Activated CD4-positive, alpha-beta T cell treated with anti-CD3 and anti-CD28 coated beads for 1 hour (primary cell): ENCODE data around the gene ADIG.

ENCODE experiments used
- DNase-seq: peaks from one replicate; pipeline ENCODE4 v3.0.0-alpha.2; 2020

ADIG gene

DNA sequence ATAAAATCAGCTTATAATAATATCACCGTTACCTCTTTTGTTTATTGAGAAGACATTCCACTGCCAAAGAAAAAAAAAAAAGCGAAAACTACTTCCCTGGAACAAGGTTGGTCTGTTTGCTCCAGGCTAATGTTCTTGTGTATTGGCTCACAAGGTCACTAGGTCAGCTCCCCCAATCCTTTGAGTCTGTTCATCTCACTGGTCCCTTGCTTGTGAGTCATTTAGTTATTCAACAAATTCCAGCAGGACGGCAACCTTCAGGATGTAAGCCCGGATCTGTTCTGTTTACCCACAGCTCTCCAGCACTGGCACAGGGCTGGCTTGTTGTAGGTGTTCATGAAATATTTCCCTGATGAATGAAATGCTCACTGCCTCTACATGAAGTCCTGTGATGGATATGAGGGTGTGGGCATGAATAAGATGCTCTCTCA, 23.9 kb downstream of the ADIG start:
- DNase-seq: no peak

GRCh38 chr20:38607351-38607750, 26.4 kb downstream of the ADIG start:
- no peak for DNase-seq

GRCh38 chr20:38608188-38608587, 27.2 kb downstream of the ADIG start:
- DNase-seq: no peak

DNA sequence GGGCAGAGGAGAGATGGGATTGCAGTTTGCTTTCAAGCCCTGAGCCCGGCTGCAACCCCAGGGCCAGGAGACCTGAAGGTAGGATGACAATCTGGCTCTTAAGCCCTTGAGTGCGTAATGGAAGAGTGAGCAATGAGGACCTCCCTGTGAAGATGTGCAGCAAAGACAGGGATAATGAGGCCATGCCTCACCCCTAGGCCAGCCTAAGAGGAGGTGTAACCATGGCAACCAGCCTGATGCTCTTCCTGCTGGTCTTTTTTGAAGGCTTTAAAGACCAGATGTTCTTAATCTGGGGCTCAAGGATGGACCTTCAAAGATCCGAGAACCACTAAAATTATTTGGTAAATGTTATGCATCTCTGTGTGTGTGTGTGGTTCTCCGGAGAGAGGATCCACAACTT, 28.8 kb downstream of the ADIG start:
- no peak for DNase-seq

GRCh38 chr20:38610521-38610920, 29.5 kb downstream of the ADIG start:
- no peak for DNase-seq

DNA sequence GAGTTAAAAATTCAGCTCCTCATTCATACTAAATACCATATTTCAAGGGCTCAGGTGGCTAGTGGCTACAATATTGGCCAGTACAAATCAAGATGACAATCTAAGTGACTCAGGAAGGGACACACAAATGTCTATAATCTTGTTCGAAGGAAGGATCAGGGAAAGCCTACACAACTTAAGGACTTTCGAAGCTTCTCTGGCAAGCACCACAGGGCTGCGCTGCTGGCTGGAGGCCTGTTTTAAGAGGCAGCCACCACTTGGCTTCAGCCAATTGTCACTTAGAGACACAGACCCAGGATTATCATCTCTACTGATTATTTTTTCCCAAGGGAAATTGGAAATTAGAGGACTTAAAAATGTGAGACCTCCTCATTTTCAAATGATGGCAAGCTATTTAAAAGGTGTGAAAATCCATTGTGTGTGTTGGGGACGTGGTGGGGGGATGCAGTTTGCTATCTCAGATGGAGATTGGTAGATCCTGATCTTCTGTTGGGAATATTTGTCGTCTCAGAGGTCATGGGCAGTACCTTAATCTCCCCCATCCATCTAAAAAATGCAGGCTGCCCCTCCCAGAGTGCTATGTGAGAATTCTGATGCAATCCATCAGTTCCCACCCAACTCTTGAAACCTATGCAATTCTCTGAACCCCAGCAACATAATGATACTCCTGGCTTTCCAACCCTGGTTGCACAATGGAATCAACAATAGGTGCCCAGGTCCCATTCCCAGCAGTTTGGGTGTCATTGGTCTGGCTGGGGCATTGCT, 31.9 kb downstream of the ADIG start:
- no peak for DNase-seq

DNA sequence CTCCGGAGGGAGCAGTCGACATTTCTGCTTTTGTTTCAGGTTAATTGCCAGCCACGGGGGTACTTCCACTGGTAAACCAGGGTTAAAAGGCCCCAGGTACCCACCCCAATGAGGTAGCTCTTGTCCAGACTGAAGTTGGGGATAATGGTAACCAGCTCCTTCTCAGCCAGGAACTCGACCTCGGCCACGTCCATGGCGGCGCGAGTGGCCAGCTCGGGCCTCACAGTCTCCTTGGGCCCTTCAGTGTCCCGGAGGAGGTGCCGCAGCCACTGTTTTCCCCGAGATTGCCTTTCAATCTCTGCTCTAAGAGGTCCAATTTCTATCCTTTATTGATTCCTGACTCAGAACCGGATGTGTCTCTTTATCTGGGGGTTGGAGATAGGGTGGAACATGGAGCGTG, 34.3 kb downstream of the ADIG start:
- DNase-seq: no peak

- no peak for DNase-seq
Measured at GRCh38 chr20:38616457-38616856, 35.5 kb downstream of the ADIG start.

- no peak for DNase-seq
Measured at GRCh38 chr20:38617011-38617829, 36.2 kb downstream of the ADIG start.

DNA sequence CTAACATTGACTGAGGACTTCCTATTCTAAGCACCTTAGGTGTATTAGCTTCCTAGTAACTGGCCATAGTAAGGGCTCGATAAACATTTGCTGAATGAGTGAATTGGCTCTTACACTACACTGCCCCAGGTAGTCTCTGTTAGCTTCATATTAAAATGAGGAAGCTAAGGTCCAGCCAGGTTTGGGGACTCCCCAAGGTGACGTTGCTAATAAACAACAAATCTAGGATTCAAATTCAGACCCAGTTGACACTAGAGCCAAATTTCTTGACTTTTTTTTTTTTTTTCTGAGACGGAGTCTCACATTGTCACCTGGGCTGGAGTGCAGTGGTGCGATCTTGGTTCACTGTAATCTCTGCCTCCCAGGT, 36.8 kb downstream of the ADIG start:
- no peak for DNase-seq

DNA sequence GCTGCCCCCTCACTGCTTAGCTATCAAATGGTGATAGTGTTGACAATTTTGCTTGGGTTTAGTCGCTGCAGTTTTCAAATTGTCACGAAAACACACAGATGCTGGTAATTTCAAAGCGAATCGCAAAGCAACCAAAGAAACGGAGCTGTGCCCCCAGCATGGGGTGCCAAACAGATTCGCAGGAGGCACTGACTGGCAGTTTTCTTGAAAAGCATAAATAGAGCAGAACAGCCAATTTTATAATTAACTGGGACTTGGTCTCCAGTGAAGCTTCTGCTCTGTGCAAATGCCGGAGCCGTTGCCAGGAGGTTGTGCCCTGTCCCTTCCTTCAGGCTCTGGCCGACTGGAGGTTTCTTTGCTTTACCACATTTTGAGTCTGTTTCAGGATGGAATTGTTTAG, 39.4 kb downstream of the ADIG start:
- no peak for DNase-seq

GRCh38 chr20:38623061-38623460, 42.1 kb downstream of the ADIG start:
- DNase-seq: no peak

GRCh38 chr20:38624084-38624483, 43.1 kb downstream of the ADIG start:
- DNase-seq: no peak

DNA sequence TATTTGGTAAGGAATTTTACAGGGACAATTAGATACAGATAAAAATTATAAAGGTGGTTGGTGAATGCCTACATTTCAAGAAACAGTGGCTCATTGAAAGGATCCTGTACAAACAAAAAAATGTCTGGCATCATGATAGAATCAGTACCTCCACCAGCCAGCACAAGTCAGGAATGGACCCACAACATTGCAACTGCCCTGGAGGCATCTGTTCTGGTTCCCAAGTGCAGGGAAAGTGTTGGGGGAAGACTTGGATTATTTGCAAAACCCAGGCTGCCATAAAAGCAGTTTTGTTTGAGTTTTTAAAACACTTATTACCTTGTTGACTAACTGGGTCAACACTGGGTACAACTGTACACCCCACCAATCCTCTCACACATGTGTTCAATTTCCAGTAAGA, 44.9 kb downstream of the ADIG start:
- no peak for DNase-seq

DNA sequence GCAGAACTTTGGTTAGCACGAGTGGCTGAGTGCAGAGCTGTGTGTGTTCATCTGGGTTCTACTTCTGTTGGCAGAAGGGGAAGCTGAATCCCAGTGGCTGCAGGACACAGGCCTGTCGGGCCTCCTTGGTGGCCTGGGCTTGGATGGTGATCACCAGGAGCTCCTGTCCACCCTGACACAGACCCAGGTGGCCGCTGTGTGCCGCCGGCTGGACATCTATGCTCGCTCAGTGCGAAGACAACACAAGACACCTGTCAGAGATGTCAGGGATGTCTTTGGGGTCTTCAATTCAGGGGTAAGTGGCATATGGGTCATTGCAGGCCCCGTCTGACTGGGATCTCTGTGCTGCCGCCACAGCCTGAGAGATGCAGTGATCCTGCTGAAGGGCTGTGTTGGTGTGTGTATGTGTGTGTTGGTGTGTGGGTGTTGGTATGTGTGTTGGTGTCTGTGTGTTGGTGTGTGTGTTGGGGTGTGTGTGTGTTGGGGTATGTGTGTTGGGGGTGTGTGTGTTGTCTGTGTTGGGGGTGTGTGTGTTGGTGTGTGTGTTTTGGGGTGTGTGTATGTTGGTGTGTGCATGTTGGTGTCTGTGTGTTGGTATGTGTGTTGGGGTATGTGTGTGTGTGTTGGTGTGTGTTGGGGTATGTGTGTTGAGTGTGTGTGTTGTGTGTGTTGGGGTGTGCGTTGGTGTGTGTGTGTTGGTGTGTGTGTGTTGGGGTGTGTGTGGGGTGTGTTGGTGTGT, 46.1 kb downstream of the ADIG start:
- DNase-seq: no peak

GRCh38 chr20:38628580-38629470, 47.8 kb downstream of the ADIG start:
- no peak for DNase-seq

GRCh38 chr20:38629979-38630378, 49.0 kb downstream of the ADIG start:
- no peak for DNase-seq

DNA sequence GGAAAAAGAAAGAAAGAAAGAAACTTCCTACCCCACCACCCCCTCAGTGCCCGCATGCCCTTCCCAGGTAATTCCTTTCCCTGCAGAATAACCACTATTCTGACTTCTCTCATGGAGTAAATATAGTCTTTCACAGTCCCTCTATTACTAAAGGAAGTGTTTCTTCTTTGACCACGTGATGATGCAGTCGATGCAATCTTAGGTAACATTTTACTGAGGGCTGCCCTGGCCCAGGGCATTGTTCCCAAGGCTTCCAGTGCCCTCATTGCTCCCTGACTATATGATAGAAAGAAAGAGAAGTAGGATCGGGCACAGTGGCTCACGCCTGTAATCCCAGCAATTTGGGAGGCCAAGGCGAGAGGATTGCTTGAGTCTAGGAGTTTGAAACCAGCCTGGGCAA, 49.7 kb downstream of the ADIG start:
- DNase-seq: no peak

GRCh38 chr20:38631155-38632022, 50.4 kb downstream of the ADIG start:
- no peak for DNase-seq

- DNase-seq: peak; percentile 27
Measured at GRCh38 chr20:38633577-38634093, 52.6 kb downstream of the ADIG start.

DNA sequence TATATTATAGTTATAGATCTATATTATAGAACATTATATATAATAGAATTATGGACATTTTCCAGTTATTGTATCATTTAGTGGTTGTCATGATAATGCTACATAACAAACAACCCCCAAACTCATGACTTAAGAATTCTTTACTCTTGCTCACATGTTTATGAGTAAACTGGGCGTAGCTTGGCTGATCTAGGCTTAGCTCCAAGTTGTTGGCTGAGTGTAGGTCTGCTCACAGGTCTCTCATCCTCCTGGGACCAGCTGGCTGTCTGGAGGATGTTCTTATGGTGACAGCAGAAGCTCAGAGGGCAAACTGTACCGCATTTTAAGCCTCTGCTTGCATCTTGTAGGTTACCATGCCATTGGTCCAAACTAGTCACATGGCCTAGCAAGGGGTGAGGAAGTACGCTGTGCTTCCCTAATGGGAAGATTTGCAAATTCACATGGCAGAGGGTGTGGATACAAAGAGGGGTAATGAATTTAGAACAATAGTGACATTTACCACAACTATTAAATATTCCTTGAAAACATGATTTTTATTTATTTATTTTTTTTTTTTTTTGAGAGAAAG, 54.8 kb downstream of the ADIG start:
- DNase-seq: no peak
